ENCODE measurements around the gene EIF3L. TPM values are rescaled to one million over a fixed set of nuclear protein-coding genes. Genes with fewer than 3 reads are reported as not detected.
A peak's percentile ranks its signal among the peaks of the same experiment; 100 is the strongest.

Gene EIF3L
- total RNA-seq, 2 experiments from 2014 or later = 656 to 664 TPM

Small RNAs within 50 kb of the gene (microRNA-seq; reads per million reads assigned to microRNA genes)
- gene MIR659 (ENCODE audit: borderline microRNAs expressed, borderline number of aligned reads, borderline replicate concordance) = 4.7 reads per million, percentile 12 among the genes with 10 or more reads in this experiment

Other genes starting within 250 kb of the EIF3L start
- gene GGA1, start 240.6 kb upstream of the EIF3L start, total RNA-seq = 10 to 100 TPM; 59.0 to 61.1 TPM
- gene SH3BP1, start 209.8 kb upstream of the EIF3L start, total RNA-seq = 100 to 1,000 TPM in 1 of 2 experiments, 10 to 100 TPM in 1; 97.6 to 102 TPM
- 10 to 100 TPM; 21.9 to 22.9 TPM for gene PDXP, start 190.7 kb upstream of the EIF3L start, total RNA-seq
- 100 to 1,000 TPM; 816 to 833 TPM for gene LGALS1, start 173.8 kb upstream of the EIF3L start, total RNA-seq
- gene NOL12, start 163.1 kb upstream of the EIF3L start, total RNA-seq = 10 to 100 TPM; 32.5 to 33.3 TPM
- 10 to 100 TPM; 25.0 to 26.8 TPM for gene TRIOBP, start 152.4 kb upstream of the EIF3L start, total RNA-seq
- 10 to 100 TPM; 21.8 TPM for gene GCAT, start 41.5 kb upstream of the EIF3L start, total RNA-seq
- under 1 TPM in 1 of 2 experiments, not detected in 1; 0.19 TPM for gene GALR3, start 26.0 kb upstream of the EIF3L start, total RNA-seq
- gene ANKRD54, start 5.1 kb upstream of the EIF3L start, total RNA-seq = 10 to 100 TPM; 16.9 to 17.5 TPM
- gene MICALL1, start 56.9 kb downstream of the EIF3L start, total RNA-seq = 10 to 100 TPM; 18.4 to 19.1 TPM
- under 1 TPM in 1 of 2 experiments, not detected in 1; 0.14 TPM for gene C22orf23, start 104.2 kb downstream of the EIF3L start, total RNA-seq
- 10 to 100 TPM; 67.7 to 74.9 TPM for gene POLR2F, start 104.3 kb downstream of the EIF3L start, total RNA-seq
- gene SOX10, start 135.1 kb downstream of the EIF3L start, total RNA-seq = not detected
- 10 to 100 TPM; 16.0 to 16.5 TPM for gene PICK1, start 208.0 kb downstream of the EIF3L start, total RNA-seq
- gene SLC16A8, start 234.8 kb downstream of the EIF3L start, total RNA-seq = under 1 TPM in 1 of 2 experiments, not detected in 1; 0.17 TPM

All from activated CD4-positive, alpha-beta memory T cell treated with anti-CD3 and anti-CD28 coated beads for 36 hours (primary cell).